ENCODE results near the gene MDGA2.

The MDGA2 gene

GRCh38 chr14:47619392-47619791 is 56.0 kb downstream of the MDGA2 start:
- no peak for DNase-seq

- no peak for DNase-seq
Observed at GRCh38 chr14:47606566-47606965, 68.8 kb downstream of the MDGA2 start.

GRCh38 chr14:47596860-47597259 is 78.5 kb downstream of the MDGA2 start:
- no peak for DNase-seq

GRCh38 chr14:47596232-47596631 is 79.2 kb downstream of the MDGA2 start:
- no peak for DNase-seq

GRCh38 chr14:47595552-47595951 is 79.9 kb downstream of the MDGA2 start:
- DNase-seq: no peak

- no peak for DNase-seq
Observed at GRCh38 chr14:47590767-47591495, 84.5 kb downstream of the MDGA2 start.

- DNase-seq: no peak
Observed at GRCh38 chr14:47585447-47585846, 90.0 kb downstream of the MDGA2 start.

GRCh38 chr14:47567273-47567672 is 108.1 kb downstream of the MDGA2 start:
- no peak for DNase-seq

- DNase-seq: no peak
Observed at GRCh38 chr14:47557894-47558293, 117.5 kb downstream of the MDGA2 start.

GRCh38 chr14:47555333-47555732 is 120.1 kb downstream of the MDGA2 start:
- no peak for DNase-seq

- no peak for DNase-seq
Observed at GRCh38 chr14:47549886-47550285, 125.5 kb downstream of the MDGA2 start.

GRCh38 chr14:47543459-47543858 is 131.9 kb downstream of the MDGA2 start:
- DNase-seq: no peak

GRCh38 chr14:47541662-47542061 is 133.7 kb downstream of the MDGA2 start:
- no peak for DNase-seq

- DNase-seq: no peak
Observed at GRCh38 chr14:47539031-47539461, 136.4 kb downstream of the MDGA2 start.

- no peak for DNase-seq
Observed at GRCh38 chr14:47536341-47536740, 139.1 kb downstream of the MDGA2 start.

- DNase-seq: no peak
Observed at GRCh38 chr14:47526591-47527244, 148.7 kb downstream of the MDGA2 start.

GRCh38 chr14:47524524-47524923 is 150.9 kb downstream of the MDGA2 start:
- DNase-seq: no peak

- no peak for DNase-seq
Observed at GRCh38 chr14:47520382-47520781, 155.0 kb downstream of the MDGA2 start.

GRCh38 chr14:47511829-47512228 is 163.6 kb downstream of the MDGA2 start:
- DNase-seq: no peak

GRCh38 chr14:47509957-47510356 is 165.4 kb downstream of the MDGA2 start:
- no peak for DNase-seq

- no peak for DNase-seq
Observed at GRCh38 chr14:47507861-47508260, 167.5 kb downstream of the MDGA2 start.

- DNase-seq: no peak
Observed at GRCh38 chr14:47500369-47500768, 175.0 kb downstream of the MDGA2 start.

- DNase-seq: no peak
Observed at GRCh38 chr14:47490766-47491165, 184.6 kb downstream of the MDGA2 start.

GRCh38 chr14:47490353-47490752 is 185.1 kb downstream of the MDGA2 start:
- DNase-seq: no peak

- no peak for DNase-seq
Observed at GRCh38 chr14:47485421-47485820, 190.0 kb downstream of the MDGA2 start.
